ENCODE results near the gene DPP6. TPM values are rescaled to one million over a fixed set of nuclear protein-coding genes. Genes with fewer than 3 reads are reported as not detected.

Gene DPP6
- total RNA-seq, 1 experiment from 2014 or later: not detected

GRCh38 chr7:154817224-154817896 lies 765.2 kb downstream of the DPP6 start:
- in situ Hi-C loops (cut with HindIII; ENCODE audit: low pct_unique_long_range_greater_than_20kb, low sequenced_read_pairs): no loop called here
- DNase-seq (ENCODE audit: low read depth): no peak

- in situ Hi-C loops (cut with HindIII; ENCODE audit: low pct_unique_long_range_greater_than_20kb, low sequenced_read_pairs): no loop called here
- DNase-seq (ENCODE audit: low read depth): no peak
These were observed 774.8 kb downstream of the DPP6 start for GRCh38 chr7:154827007-154827406.

DNA sequence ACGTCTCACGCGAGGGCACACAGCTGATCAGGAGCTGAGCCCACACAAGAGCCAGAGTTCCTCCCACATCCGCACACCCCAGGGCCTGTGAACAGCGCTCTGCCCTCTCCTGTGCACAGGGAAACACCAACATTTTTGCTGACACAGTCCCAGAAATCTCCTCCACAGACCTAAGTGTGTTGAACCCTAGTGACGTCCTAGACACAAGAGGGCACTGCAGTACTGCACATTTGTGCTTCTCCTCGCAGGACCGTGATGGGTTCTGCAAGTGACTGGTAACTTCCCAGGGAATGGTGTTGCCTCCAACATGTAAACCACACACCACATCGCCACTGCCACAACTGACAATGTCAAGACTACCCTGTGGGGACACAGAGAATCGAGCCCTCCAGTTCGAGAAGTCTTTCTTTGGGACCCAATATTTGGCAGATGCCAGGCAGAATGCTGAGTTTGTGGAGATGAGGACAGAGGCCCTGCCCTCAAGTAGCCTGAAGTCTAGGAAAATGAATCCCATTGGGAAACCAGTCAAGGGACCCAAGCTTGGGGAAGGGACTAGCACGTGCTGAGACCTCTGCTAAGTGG lies 780.5 kb downstream of the DPP6 start:
- in situ Hi-C loops (cut with HindIII; ENCODE audit: low pct_unique_long_range_greater_than_20kb, low sequenced_read_pairs): no loop called here
- no peak for DNase-seq (ENCODE audit: low read depth)

GRCh38 chr7:154836021-154836448 lies 783.8 kb downstream of the DPP6 start:
- no peak for DNase-seq (ENCODE audit: low read depth)
- in situ Hi-C loops (cut with HindIII; ENCODE audit: low pct_unique_long_range_greater_than_20kb, low sequenced_read_pairs): no loop called here

DNA sequence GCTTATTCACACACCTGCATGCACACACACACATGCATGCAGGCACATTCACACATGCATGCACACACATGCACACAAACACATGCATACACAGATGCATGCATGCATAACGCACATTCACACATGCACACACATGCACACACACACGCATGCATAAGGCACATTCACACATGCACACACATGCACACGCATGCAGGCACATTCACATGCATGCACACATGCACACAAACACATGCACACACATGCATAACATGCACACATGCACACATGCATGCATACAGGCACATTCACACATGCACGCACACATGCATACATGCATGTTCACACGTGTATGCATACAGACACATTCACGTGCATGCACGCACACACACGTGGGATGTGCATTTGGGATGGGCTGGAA lies 784.9 kb downstream of the DPP6 start:
- no peak for DNase-seq (ENCODE audit: low read depth)
- in situ Hi-C loops (cut with HindIII; ENCODE audit: low pct_unique_long_range_greater_than_20kb, low sequenced_read_pairs): no loop called here

- in situ Hi-C loops (cut with HindIII; ENCODE audit: low pct_unique_long_range_greater_than_20kb, low sequenced_read_pairs): no loop called here
- DNase-seq (ENCODE audit: low read depth): no peak
These were observed 785.4 kb downstream of the DPP6 start for GRCh38 chr7:154837622-154838021.

GRCh38 chr7:154840086-154840485 lies 787.9 kb downstream of the DPP6 start:
- no peak for DNase-seq (ENCODE audit: low read depth)
- in situ Hi-C loops (cut with HindIII; ENCODE audit: low pct_unique_long_range_greater_than_20kb, low sequenced_read_pairs): no loop called here

- in situ Hi-C loops (cut with HindIII; ENCODE audit: low pct_unique_long_range_greater_than_20kb, low sequenced_read_pairs): no loop called here
- no peak for DNase-seq (ENCODE audit: low read depth)
These were observed 789.6 kb downstream of the DPP6 start for GRCh38 chr7:154841731-154842331.

DNA sequence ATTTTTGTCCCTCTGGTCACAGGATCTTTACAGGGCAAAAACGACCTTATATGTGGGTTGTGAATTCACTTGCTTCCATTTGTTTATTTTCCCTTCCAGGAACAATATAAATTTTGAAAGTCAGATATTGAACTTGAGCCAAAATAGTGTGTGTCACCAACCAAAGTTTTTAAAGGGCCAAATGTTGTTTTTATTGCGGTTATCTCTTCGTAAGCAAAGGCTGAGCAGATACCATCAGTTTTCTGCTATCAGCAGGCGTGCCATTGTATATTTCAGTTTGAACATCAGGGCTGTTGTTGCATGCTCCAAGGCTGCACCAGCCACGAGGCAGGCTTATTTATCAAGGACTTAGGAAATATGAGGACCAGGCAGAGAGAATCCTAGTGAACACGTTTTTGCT lies 790.4 kb downstream of the DPP6 start:
- peak; percentile 2 for DNase-seq (ENCODE audit: low read depth)
- in situ Hi-C loops (cut with HindIII; ENCODE audit: low pct_unique_long_range_greater_than_20kb, low sequenced_read_pairs): no loop called here

GRCh38 chr7:154843670-154844237 lies 791.6 kb downstream of the DPP6 start:
- no peak for DNase-seq (ENCODE audit: low read depth)
- in situ Hi-C loops (cut with HindIII; ENCODE audit: low pct_unique_long_range_greater_than_20kb, low sequenced_read_pairs): no loop called here

DNA sequence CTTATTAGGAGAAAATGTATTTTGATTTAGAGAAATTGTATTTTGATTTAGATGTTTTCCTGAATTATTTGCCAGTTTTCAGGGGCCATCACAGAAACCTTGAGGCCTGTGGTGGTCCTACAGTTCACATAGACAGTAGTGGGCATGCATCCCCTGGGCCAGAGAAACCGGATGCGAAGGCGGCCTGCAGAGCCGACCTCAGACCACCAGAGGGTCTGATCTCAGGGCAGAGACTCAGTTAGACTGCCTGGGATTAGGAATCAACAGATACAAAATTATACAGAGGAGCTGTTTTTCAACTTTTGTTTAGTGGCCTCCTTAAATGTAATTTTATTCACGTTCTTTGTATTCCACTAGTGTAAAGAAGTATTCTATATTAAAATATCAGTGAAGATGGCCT lies 792.3 kb downstream of the DPP6 start:
- no peak for DNase-seq (ENCODE audit: low read depth)
- in situ Hi-C loops (cut with HindIII; ENCODE audit: low pct_unique_long_range_greater_than_20kb, low sequenced_read_pairs): no loop called here

DNA sequence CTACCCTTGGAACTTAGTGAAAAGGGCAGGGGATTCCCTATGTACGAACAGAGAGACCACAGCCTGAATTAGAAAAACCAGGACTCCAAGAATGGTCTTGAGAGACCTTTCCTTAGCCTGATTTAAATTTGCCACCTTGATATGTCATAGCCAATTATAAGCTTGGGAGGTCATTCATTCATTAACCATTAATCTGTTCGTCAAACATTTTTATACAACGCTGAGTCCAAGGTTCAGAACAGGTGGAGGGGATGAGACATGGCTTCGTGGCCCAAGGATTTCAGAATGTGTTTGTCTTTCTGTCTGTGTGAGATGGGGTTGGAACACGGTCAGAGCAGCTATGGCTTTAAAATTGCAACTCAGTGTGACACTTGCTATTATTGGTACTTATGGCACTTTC lies 792.8 kb downstream of the DPP6 start:
- DNase-seq (ENCODE audit: low read depth): no peak
- in situ Hi-C loops (cut with HindIII; ENCODE audit: low pct_unique_long_range_greater_than_20kb, low sequenced_read_pairs): no loop called here

- in situ Hi-C loops (cut with HindIII; ENCODE audit: low pct_unique_long_range_greater_than_20kb, low sequenced_read_pairs): no loop called here
- DNase-seq (ENCODE audit: low read depth): no peak
These were observed 796.3 kb downstream of the DPP6 start for GRCh38 chr7:154848464-154848863.

DNA sequence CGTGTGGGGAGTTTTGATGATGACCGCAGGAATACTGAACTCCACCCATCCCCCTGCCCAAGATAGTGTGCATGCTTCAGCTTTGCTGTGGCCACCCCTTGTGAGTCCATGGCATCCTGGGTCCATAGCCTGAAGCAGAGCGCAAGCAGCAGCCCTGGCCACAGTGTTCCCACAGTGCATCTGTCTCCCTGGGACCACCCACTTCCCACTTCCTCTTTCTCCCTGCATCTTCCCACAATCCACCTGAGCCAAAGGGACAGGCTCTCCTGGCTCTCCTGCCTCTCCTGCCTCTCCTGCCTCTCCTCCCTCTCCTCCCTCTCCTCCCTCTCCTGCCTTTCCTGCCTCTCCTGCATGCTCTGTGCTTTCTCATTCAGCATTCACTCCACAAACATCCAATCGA lies 800.0 kb downstream of the DPP6 start:
- in situ Hi-C loops (cut with HindIII; ENCODE audit: low pct_unique_long_range_greater_than_20kb, low sequenced_read_pairs): no loop called here
- DNase-seq (ENCODE audit: low read depth): no peak

DNA sequence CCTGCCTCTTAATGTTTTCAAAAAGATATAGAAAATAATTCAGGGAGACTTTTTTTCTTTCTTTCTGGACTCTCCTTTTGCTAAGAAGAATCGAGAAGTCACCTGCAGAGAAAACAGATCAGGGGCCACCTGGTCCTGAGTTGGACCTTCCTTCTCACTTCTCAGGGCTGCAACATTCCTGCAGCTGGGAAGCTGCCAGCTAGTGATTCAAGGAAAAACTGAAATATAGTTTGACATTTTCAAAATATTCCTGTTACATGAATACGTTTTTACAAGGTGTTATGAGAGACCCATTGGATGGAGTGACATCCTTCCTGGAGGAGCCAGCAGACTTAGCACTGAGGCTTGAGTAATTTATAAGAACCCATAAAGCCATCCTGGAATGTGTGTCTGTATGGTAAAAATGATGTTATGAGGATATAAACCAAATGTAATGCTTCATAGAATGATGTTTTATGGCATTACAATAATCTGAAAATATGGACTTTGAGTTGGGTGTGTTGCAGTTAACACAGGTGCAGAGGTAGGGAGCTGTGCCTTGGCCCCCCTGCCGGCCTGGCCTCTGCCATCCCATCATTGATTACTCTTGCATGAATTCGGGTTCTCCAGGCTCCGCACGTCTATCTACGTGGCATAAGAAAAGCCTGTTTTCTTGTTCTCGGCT lies 801.0 kb downstream of the DPP6 start:
- no peak for DNase-seq (ENCODE audit: low read depth)
- in situ Hi-C loops (cut with HindIII; ENCODE audit: low pct_unique_long_range_greater_than_20kb, low sequenced_read_pairs): no loop called here

- DNase-seq (ENCODE audit: low read depth): no peak
- in situ Hi-C loops (cut with HindIII; ENCODE audit: low pct_unique_long_range_greater_than_20kb, low sequenced_read_pairs): no loop called here
These were observed 801.5 kb downstream of the DPP6 start for GRCh38 chr7:154853727-154854095.

GRCh38 chr7:154854836-154855235 lies 802.6 kb downstream of the DPP6 start:
- DNase-seq (ENCODE audit: low read depth): no peak
- in situ Hi-C loops (cut with HindIII; ENCODE audit: low pct_unique_long_range_greater_than_20kb, low sequenced_read_pairs): no loop called here

DNA sequence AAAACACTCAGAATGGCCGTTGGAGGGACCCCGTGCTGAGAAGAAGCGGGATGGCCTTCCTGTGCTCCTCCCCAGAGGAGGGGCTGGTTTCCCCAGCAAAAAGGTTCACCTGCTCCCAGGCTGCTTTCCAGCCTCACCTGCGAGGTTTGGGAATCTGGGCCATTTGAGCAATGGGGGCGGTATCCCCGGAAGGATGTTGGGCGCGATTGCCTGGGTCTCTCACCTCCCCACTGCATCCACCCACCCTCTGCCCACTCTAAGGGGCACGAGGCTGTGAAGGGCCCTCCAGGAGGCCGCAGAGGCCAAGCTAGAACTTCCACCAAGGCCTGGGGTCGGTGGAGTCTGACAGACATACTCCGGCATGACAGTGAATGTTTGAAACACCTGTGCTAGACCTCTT lies 803.2 kb downstream of the DPP6 start:
- DNase-seq (ENCODE audit: low read depth): no peak
- in situ Hi-C loops (cut with HindIII; ENCODE audit: low pct_unique_long_range_greater_than_20kb, low sequenced_read_pairs): no loop called here

DNA sequence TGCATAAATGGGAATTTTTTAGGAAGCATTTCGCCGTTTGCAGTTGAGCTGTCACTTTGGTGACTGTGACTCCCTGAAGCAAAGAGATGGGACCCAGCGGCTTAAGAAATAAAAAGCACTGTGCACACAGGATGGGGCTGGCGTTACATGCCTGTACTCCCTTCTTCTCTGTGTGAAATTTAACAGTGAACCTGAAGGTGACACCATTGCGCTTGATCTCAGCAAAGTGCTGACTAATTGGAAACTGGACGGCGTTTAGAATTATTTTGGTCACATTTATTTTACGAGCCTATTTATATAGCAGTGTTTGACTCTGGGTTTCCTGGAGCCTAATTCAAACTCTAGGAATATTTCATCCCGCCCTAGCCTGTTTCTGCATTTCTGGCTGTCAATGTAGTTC lies 804.5 kb downstream of the DPP6 start:
- no peak for DNase-seq (ENCODE audit: low read depth)
- in situ Hi-C loops (cut with HindIII; ENCODE audit: low pct_unique_long_range_greater_than_20kb, low sequenced_read_pairs): no loop called here
